Body of pancreas (tissue), 4 donors: Measurements from ENCODE around the gene ZNF273. TPM values are rescaled to one million over a fixed set of nuclear protein-coding genes. Genes with fewer than 3 reads are reported as not detected.
"Not testable (repeated sequence)": the region's sequence is repeated elsewhere in the genome, so short reads cannot be mapped to it uniquely, and the experiment has no call there.

Experiments used
- ATAC-seq: fragments of 150-250 bp; one replicate; pipeline ENCODE4 v1.9.1; 2016
- DNase-seq, 4 donors: peaks; one replicate each; pipeline ENCODE4 v3.0.0-alpha.2; 2019
- H3K27ac ChIP-seq, 4 donors: fragments of 200-600 bp; sonication (generic); 1 replicate in 3 of 4; 2 replicates in 1 of 4; pipeline versions ENCODE4 v1.5.1 to v1.6.1; 2016 to 2019; ENCODE audit warnings: mild to moderate bottlenecking in 1 of 4, mixed read lengths in 1 of 4, moderate library complexity in 1 of 4
- H3K27me3 ChIP-seq, 2 donors: fragments of 200-600 bp; sonication (generic); one replicate each; pipeline ENCODE4 v1.6.0; 2016; ENCODE audit warnings: mild to moderate bottlenecking in 1 of 2
- H3K36me3 ChIP-seq, 2 donors: fragments of 200-600 bp; sonication (generic); replicated peaks in 1 of 2; 2 replicates each; pipeline ENCODE4 v1.5.1; 2016; ENCODE audit warnings: low read depth in 2 of 2; ENCODE audit not compliant: insufficient read depth in 1 of 2
- H3K4me1 ChIP-seq: fragments of 200-600 bp; sonication (generic); one replicate; pipeline ENCODE4 v1.6.0; 2016
- H3K4me3 ChIP-seq, 2 donors: fragments of 200-600 bp; sonication (generic); 1 replicate in 1 of 2; 2 replicates in 1 of 2; pipeline ENCODE4 v1.5.1; 2016 to 2019
- H3K9me3 ChIP-seq, 3 donors: fragments of 200-600 bp; sonication (generic); 1 replicate in 2 of 3; 2 replicates in 1 of 3; pipeline ENCODE4 v1.5.1; 2016
- POLR2A ChIP-seq, 3 donors: fragments of 450-650 bp; IDR thresholded peaks; one replicate each; pipeline ENCODE4 v1.6.1; 2016; ENCODE audit warnings: antibody characterized with exemption in 3 of 3, mild to moderate bottlenecking in 2 of 3
- WGBS, 2 donors: methylation state at CpG; one replicate each; pipeline ENCODE4 v1.1.5; 2017; 5-methylcytosine and 5-hydroxymethylcytosine counted together
- intact Hi-C: fragments of 100-400 bp; cut with DNase I; formaldehyde crosslinking; loops from one replicate; pipeline ENCODE4 v1.15.1; 2023
- total RNA-seq, 2 donors: library from RNA; depleted of rRNA; stranded (reverse); fragments of >200 nt; gene quantifications; one replicate each; pipeline ENCODE4 v1.1.0, GENCODE V29; 2016
- TF ChIP-seq, protein P1 (sequence below), 7 experiments: fragments of 450-650 bp in 4 of 7; fragments of 200-600 bp in 3 of 7; sonication (generic) in 3 of 7; IDR thresholded peaks; one replicate each; pipeline ENCODE4 v1.5.1; 2016 to 2019; ENCODE audit warnings: antibody characterized with exemption in 7 of 7

ZNF273 gene
- total RNA-seq, 2 donors from 2014 or later: 4.2 to 19.4 TPM

DNA sequence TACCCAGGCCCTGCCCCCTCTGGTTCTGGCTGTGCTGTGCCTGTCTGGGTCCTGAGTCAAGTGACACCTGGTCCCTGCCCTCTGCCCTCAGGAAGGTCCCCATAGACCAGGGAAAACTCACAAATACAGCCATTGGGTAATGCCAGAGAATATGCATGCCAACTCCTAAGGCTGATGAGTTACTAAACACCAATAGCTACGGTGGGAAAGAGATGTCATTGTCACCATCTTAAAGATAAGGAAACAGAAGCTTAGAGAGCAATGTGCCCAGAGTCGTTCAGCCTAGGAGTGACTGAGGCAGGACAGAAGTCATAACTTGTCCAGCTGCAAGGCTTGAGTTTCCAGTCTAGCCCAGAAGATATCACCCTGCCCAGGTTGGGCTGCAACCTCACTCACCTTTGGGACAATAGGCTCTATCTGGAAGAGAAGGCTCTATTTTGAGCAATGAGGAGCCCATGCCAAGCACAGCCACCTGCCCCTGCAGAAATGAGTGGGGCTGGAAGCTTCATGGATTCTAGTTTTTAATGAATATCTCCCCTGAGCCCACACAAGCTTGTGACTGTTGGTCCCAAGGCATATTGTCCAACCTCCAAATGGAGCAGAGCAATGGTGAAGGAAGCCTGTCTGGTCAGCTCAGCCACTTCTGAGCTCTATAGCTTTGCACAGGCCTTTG lies 42.6 kb downstream of the ZNF273 start:
- H3K27me3 ChIP-seq: peaks cover 0 to 6% of the 10 kb centered on the region in 2 donors
- H3K36me3 ChIP-seq: no peaks in the 10 kb centered on the region
- no peak overlapping the region for H3K4me3 ChIP-seq
- ATAC-seq: no peak
- DNase-seq: no peak
- H3K9me3 ChIP-seq: no peaks in the 10 kb centered on the region
- 28 to 29% methylated on average over 2 of the region's 2 CpGs for WGBS, 2 donors
- no peak for TF ChIP-seq POLR2A (IDR thresholded peaks at IDR 0.05)
- TF ChIP-seq, protein P1, sequence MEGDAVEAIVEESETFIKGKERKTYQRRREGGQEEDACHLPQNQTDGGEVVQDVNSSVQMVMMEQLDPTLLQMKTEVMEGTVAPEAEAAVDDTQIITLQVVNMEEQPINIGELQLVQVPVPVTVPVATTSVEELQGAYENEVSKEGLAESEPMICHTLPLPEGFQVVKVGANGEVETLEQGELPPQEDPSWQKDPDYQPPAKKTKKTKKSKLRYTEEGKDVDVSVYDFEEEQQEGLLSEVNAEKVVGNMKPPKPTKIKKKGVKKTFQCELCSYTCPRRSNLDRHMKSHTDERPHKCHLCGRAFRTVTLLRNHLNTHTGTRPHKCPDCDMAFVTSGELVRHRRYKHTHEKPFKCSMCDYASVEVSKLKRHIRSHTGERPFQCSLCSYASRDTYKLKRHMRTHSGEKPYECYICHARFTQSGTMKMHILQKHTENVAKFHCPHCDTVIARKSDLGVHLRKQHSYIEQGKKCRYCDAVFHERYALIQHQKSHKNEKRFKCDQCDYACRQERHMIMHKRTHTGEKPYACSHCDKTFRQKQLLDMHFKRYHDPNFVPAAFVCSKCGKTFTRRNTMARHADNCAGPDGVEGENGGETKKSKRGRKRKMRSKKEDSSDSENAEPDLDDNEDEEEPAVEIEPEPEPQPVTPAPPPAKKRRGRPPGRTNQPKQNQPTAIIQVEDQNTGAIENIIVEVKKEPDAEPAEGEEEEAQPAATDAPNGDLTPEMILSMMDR (IDR thresholded peaks at IDR 0.05): no peak
- peaks cover 12% of the 10 kb centered on the region for H3K4me1 ChIP-seq
- intact Hi-C loops: loop anchor here (10.0 kb wide), 1 partner anchor 529 kb away; no protein-coding TSS in a partner anchor
- H3K27ac ChIP-seq: no peak overlapping the region

DNA sequence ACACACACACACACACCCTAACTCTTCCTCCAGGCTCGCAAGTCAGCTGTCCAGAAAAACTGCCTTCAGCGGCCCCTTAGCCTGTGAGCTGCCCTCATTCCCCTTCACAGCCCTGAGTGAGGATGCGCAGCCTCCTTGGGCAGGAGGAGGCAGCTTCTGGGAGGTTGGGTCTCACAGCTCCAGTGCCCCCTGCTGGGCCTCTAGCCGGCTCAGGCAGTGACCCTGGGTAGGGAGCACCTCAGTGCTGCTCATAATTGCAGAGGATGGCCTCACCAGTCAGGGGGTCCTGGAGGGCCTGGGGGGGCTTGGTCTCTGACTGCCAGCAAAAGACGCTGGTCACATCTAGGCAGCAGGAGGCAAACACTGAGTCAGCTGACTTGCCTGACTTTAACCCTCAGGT lies 43.7 kb downstream of the ZNF273 start:
- TF ChIP-seq POLR2A (IDR thresholded peaks at IDR 0.05): no peak
- TF ChIP-seq, protein P1 (IDR thresholded peaks at IDR 0.05): peak in 1 of 7 experiments; percentile 5
- Histone ChIP-seq H3K4me3 (no peak overlapping the region), H3K27ac (no peak overlapping the region), H3K4me1 (peaks cover 12% of the 10 kb centered on the region), H3K36me3 (no peaks in the 10 kb centered on the region), H3K27me3 (peaks cover 0 to 6% of the 10 kb centered on the region in 2 donors), H3K9me3 (no peaks in the 10 kb centered on the region)
- peak in 2 of 4 donors; percentile 28 to 31 for DNase-seq
- 27 to 51% methylated on average over 3 to 5 of the region's 5 CpGs for WGBS, 2 donors
- intact Hi-C loops: loop anchor here (10.0 kb wide), 1 partner anchor 528 kb away; no protein-coding TSS in a partner anchor
- no peak for ATAC-seq

DNA sequence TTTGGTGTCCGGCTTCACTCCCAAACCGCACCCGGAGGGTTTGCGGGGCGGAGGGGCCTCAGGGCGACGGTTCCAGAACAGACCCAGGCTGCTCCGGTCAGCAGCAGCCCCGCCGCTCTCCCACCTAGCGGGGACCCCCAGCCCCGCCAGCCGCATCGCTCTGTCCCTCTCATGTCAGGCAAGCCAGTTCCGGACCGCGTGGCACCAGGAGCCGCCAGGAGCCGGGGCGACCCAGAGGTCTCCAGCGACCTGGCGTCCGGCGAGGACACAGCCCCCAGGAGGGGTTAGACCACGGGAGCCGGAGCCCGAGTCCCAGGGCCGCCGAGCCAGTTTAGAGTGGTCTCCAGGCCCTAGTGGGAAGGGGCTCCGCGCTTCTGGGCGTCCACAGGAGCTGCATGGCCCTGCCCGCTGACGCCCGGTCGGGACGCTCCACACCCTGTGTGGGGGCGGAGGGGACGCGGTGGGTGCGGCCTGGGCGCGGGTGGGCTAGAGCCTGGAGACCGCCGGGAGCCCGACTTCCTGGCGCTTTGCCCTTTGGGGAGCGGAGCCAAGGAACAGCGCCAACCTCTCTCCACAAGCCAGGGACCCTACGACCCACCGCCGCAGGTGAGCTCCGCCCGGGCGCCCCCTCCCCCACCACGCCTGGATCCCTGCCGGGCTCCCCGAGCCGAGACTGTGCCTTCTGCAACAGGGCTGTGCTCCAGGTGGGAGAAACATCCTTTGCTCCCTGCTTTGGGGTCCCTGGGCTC lies 44.4 kb downstream of the ZNF273 start:
- Histone ChIP-seq H3K9me3 (no peaks in the 10 kb centered on the region), H3K27me3 (peaks cover 0 to 6% of the 10 kb centered on the region in 2 donors), H3K27ac (no peak overlapping the region), H3K36me3 (no peaks in the 10 kb centered on the region), H3K4me3 (peak overlapping the region in 1 of 2 donors; percentile 27), H3K4me1 (peaks cover 12% of the 10 kb centered on the region)
- intact Hi-C loops: loop anchor here (10.0 kb wide), 1 partner anchor 527 kb away; no protein-coding TSS in a partner anchor
- WGBS, 2 donors: 1 to 7% methylated on average over 10 to 45 of the region's 59 CpGs
- peak in 2 of 4 donors; percentile 25 for DNase-seq
- ATAC-seq: peak; percentile 38
- no peak for TF ChIP-seq POLR2A (IDR thresholded peaks at IDR 0.05)
- TF ChIP-seq, protein P1 (IDR thresholded peaks at IDR 0.05): no peak

DNA sequence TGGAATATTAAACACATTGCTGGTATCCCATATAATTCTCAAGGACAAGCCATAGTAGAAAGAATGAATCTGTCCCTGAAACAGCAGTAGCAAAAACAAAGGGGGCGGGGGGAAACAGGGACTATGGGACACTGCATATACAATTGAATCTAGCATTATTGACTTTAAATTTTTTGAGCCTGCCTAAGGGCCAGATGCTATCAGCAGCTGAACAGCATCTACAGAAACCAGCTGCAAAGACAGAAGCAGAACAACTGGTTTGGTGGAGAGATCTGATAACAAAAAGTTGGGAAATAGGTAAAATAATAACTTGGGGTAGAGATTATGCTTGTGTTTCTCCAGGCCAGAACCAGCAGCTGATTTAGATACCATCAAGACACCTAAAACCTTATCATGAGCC lies 45.7 kb downstream of the ZNF273 start:
- not testable (repeated sequence) for ATAC-seq, H3K36me3 ChIP-seq, H3K27ac ChIP-seq, H3K9me3 ChIP-seq, DNase-seq, H3K4me3 ChIP-seq, H3K27me3 ChIP-seq
- H3K4me1 ChIP-seq: peaks cover 12% of the 10 kb centered on the region
- intact Hi-C loops: loop anchor here (10.0 kb wide), 1 partner anchor 526 kb away; no protein-coding TSS in a partner anchor
- 89 to 92% methylated on average over 1 of the region's 1 CpG for WGBS, 2 donors

DNA sequence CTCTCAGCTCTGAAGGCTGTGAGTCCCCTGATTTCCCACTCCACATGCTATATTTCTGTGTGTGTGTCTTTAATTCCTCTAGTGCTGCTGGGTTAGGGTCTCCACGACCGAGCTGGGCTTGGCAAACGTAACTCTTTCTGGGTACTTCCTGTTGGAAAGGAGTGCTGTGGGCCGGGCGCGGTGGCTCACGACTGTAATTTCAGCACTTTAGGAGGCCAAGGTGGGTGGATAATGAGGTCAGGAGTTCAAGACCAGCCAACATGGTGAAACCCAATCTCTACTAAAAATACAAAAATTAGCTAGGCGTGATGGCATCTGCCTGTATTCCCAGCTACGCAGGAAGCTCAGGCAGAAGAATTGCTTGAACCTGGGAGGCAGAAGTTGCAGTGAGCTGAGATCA lies 47.6 kb downstream of the ZNF273 start:
- H3K9me3 ChIP-seq, ATAC-seq, intact Hi-C loops, H3K4me3 ChIP-seq, H3K27ac ChIP-seq, H3K27me3 ChIP-seq, H3K36me3 ChIP-seq: not testable (repeated sequence)
- WGBS, 2 donors: 44 to 45% methylated on average over 9 of the region's 9 CpGs
- peaks cover 12% of the 10 kb centered on the region for H3K4me1 ChIP-seq
- DNase-seq: peak in 1 of 4 donors; percentile 25
